H1 (cell line): Measurements from ENCODE around the gene BARHL2. TPM values are rescaled to one million over a fixed set of nuclear protein-coding genes. Genes with fewer than 3 reads are reported as not detected.

Experiments
- BACH1 ChIP-seq: IDR thresholded peaks from 2 replicates; pipeline ENCODE4 v1.6.1; 2012; ENCODE audit warnings: low read length, improper control_type of control experiment
- CBX8 ChIP-seq: fragments of 300-800, 300-1000 bp; sonication (generic); IDR thresholded peaks from 2 replicates; pipeline ENCODE4 v1.7.1; 2016; ENCODE audit warnings: low read depth, low read length, borderline replicate concordance
- EGR1 ChIP-seq: IDR thresholded peaks from 2 replicates; pipeline ENCODE4 v1.6.1; 2011; ENCODE audit warnings: low read depth, low read length, borderline replicate concordance
- JUN ChIP-seq: IDR thresholded peaks from 2 replicates; pipeline ENCODE4 v1.6.1; 2011; ENCODE audit warnings: low read depth, mild to moderate bottlenecking, improper control_type of control experiment, low read length
- NRF1 ChIP-seq: IDR thresholded peaks from 2 replicates; pipeline ENCODE4 v1.6.1; 2011; ENCODE audit warnings: mild to moderate bottlenecking, low read depth, low read length, improper control_type of control experiment
- POU5F1 ChIP-seq: IDR thresholded peaks from 2 replicates; pipeline ENCODE4 v1.6.1; 2011; ENCODE audit warnings: low read depth, mild to moderate bottlenecking, low read length, moderate library complexity
- RNF2 ChIP-seq: fragments of 200-900, 300-1000 bp; sonication (generic); IDR thresholded peaks from 2 replicates; pipeline ENCODE4 v1.7.1; 2016; ENCODE audit warnings: borderline replicate concordance, low read depth, mild to moderate bottlenecking, antibody characterized with exemption, low read length; ENCODE audit not compliant: poor library complexity, severe bottlenecking; ENCODE audit errors: missing control alignments
- RXRA ChIP-seq: IDR thresholded peaks from 2 replicates; pipeline ENCODE4 v1.6.1; 2011; ENCODE audit warnings: low read depth, mild to moderate bottlenecking, low read length, moderate library complexity; ENCODE audit not compliant: insufficient read depth
- ZNF274 ChIP-seq: IDR thresholded peaks from 2 replicates; pipeline ENCODE4 v1.7.0; 2012; ENCODE audit warnings: low read length, borderline replicate concordance; ENCODE audit errors: extremely low read depth
- polyA plus RNA-seq, 7 experiments: library from polyadenylated mRNA; depleted of rRNA in 3 of 7; stranded (reverse) in 5 of 7; unstranded in 2 of 7; fragments of >200 nt in 5 of 7; fragments of 200-250 nt in 2 of 7; gene quantifications; 1 replicate in 5 of 7; 2 replicates in 1 of 7; 4 replicates in 1 of 7; pipeline versions ENCODE4 v1.2.1 to v1.2.3, GENCODE V29; 2011 to 2013; ENCODE audit warnings: missing spikeins in 2 of 7, mixed read lengths in 2 of 7
- total RNA-seq: library from RNA; stranded (reverse); fragmentation: NEBNext Ultra II Directional; extraction: Animal tissue kit (Norgen Biotek cat#: 25700); gene quantifications from 2 replicates; pipeline ENCODE4 v1.2.1, GENCODE V29; 2021
- TF ChIP-seq, protein P1 (sequence below): fragments of 300-600 bp; sonication (generic); IDR thresholded peaks from 2 replicates; pipeline ENCODE4 v1.7.1; 2012; ENCODE audit warnings: low read length, moderate library complexity, mild to moderate bottlenecking, inconsistent platforms; ENCODE audit not compliant: insufficient replicate concordance
- TF ChIP-seq, protein P2 (sequence below): IDR thresholded peaks from 2 replicates; pipeline ENCODE4 v1.6.1; 2011; ENCODE audit warnings: low read depth, mild to moderate bottlenecking, low read length; ENCODE audit not compliant: insufficient read depth

Gene BARHL2
- total and polyA plus RNA-seq, 2 of the 8 experiments (the other 6 are each of a cell fraction or from before 2014, with no cell fraction given): 0.15 TPM; not detected in 1

DNA sequence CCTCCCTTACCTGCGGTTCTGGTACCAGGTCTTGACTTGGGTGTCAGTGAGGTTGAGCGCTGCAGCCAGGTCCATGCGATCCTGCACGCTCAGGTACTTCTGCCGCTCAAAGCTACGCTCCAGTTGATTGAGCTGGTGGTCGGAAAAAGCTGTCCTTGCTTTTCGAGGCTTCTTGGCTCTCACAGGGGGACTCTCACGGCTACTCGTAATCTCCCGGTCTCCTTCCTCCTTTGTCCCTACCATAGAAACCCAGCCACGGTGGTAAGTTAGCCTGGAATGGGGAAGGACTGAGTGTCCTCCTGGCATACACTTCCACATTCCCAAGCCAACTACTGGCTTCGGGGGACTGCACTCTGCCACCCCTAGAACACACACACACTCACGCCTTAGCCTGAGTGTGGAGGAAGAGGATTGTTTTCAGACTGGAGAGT, 2.6 kb downstream of the BARHL2 start (continued):
- TF ChIP-seq, protein P1, sequence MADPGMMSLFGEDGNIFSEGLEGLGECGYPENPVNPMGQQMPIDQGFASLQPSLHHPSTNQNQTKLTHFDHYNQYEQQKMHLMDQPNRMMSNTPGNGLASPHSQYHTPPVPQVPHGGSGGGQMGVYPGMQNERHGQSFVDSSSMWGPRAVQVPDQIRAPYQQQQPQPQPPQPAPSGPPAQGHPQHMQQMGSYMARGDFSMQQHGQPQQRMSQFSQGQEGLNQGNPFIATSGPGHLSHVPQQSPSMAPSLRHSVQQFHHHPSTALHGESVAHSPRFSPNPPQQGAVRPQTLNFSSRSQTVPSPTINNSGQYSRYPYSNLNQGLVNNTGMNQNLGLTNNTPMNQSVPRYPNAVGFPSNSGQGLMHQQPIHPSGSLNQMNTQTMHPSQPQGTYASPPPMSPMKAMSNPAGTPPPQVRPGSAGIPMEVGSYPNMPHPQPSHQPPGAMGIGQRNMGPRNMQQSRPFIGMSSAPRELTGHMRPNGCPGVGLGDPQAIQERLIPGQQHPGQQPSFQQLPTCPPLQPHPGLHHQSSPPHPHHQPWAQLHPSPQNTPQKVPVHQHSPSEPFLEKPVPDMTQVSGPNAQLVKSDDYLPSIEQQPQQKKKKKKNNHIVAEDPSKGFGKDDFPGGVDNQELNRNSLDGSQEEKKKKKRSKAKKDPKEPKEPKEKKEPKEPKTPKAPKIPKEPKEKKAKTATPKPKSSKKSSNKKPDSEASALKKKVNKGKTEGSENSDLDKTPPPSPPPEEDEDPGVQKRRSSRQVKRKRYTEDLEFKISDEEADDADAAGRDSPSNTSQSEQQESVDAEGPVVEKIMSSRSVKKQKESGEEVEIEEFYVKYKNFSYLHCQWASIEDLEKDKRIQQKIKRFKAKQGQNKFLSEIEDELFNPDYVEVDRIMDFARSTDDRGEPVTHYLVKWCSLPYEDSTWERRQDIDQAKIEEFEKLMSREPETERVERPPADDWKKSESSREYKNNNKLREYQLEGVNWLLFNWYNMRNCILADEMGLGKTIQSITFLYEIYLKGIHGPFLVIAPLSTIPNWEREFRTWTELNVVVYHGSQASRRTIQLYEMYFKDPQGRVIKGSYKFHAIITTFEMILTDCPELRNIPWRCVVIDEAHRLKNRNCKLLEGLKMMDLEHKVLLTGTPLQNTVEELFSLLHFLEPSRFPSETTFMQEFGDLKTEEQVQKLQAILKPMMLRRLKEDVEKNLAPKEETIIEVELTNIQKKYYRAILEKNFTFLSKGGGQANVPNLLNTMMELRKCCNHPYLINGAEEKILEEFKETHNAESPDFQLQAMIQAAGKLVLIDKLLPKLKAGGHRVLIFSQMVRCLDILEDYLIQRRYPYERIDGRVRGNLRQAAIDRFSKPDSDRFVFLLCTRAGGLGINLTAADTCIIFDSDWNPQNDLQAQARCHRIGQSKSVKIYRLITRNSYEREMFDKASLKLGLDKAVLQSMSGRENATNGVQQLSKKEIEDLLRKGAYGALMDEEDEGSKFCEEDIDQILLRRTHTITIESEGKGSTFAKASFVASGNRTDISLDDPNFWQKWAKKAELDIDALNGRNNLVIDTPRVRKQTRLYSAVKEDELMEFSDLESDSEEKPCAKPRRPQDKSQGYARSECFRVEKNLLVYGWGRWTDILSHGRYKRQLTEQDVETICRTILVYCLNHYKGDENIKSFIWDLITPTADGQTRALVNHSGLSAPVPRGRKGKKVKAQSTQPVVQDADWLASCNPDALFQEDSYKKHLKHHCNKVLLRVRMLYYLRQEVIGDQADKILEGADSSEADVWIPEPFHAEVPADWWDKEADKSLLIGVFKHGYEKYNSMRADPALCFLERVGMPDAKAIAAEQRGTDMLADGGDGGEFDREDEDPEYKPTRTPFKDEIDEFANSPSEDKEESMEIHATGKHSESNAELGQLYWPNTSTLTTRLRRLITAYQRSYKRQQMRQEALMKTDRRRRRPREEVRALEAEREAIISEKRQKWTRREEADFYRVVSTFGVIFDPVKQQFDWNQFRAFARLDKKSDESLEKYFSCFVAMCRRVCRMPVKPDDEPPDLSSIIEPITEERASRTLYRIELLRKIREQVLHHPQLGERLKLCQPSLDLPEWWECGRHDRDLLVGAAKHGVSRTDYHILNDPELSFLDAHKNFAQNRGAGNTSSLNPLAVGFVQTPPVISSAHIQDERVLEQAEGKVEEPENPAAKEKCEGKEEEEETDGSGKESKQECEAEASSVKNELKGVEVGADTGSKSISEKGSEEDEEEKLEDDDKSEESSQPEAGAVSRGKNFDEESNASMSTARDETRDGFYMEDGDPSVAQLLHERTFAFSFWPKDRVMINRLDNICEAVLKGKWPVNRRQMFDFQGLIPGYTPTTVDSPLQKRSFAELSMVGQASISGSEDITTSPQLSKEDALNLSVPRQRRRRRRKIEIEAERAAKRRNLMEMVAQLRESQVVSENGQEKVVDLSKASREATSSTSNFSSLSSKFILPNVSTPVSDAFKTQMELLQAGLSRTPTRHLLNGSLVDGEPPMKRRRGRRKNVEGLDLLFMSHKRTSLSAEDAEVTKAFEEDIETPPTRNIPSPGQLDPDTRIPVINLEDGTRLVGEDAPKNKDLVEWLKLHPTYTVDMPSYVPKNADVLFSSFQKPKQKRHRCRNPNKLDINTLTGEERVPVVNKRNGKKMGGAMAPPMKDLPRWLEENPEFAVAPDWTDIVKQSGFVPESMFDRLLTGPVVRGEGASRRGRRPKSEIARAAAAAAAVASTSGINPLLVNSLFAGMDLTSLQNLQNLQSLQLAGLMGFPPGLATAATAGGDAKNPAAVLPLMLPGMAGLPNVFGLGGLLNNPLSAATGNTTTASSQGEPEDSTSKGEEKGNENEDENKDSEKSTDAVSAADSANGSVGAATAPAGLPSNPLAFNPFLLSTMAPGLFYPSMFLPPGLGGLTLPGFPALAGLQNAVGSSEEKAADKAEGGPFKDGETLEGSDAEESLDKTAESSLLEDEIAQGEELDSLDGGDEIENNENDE: no peak
- TF ChIP-seq RXRA (no peak), EGR1 (no peak), JUN (no peak), CBX8 (0 out of 2 replicates have a peak, but pooled peaks have one; percentile 19), RNF2 (no peak), POU5F1 (no peak), ZNF274 (no peak), BACH1 (no peak), NRF1 (no peak)
- TF ChIP-seq, protein P2, sequence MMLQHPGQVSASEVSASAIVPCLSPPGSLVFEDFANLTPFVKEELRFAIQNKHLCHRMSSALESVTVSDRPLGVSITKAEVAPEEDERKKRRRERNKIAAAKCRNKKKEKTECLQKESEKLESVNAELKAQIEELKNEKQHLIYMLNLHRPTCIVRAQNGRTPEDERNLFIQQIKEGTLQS: no peak
